Heart left ventricle (tissue), 16 donors: ENCODE measurements around the gene CCDC92B. TPM values are rescaled to one million over a fixed set of nuclear protein-coding genes. Genes with fewer than 3 reads are reported as not detected.

ENCODE experiments used
- ATAC-seq, 4 donors: fragments of 200-7000 bp; cut with Tn5 transposase; one replicate each; pipeline ENCODE4 v1.9.1; 2020 to 2022; ENCODE audit warnings: moderate library complexity in 4 of 4, mild to moderate bottlenecking in 3 of 4, moderate number of reproducible peaks in 1 of 4
- DNase-seq, 5 donors: peaks; one replicate each; pipeline ENCODE4 v3.0.0-alpha.2; 2020
- H3K27ac ChIP-seq, 12 donors: fragments of 200-600 bp; sonication (generic) in 4 of 12; one replicate each; pipeline versions ENCODE4 v1.5.0 to v1.8.0; 2016 to 2022; ENCODE audit warnings: mild to moderate bottlenecking in 2 of 12
- H3K27me3 ChIP-seq, 9 donors: fragments of 200-600 bp; sonication (generic) in 2 of 9; one replicate each; pipeline versions ENCODE4 v1.5.1 to v1.8.0; 2016 to 2022; ENCODE audit warnings: mild to moderate bottlenecking in 3 of 9
- H3K36me3 ChIP-seq, 9 donors: fragments of 200-600 bp; sonication (generic) in 2 of 9; one replicate each; pipeline versions ENCODE4 v1.5.0 to v1.8.0; 2018 to 2022; ENCODE audit warnings: mild to moderate bottlenecking in 2 of 9
- H3K4me1 ChIP-seq, 12 donors: fragments of 200-600 bp; sonication (generic) in 4 of 12; one replicate each; pipeline versions ENCODE4 v1.5.0 to v1.8.0; 2016 to 2022; ENCODE audit warnings: mild to moderate bottlenecking in 3 of 12
- H3K4me3 ChIP-seq, 12 donors: fragments of 200-600 bp; sonication (generic) in 4 of 12; one replicate each; pipeline versions ENCODE4 v1.5.0 to v1.8.0; 2017 to 2022; ENCODE audit warnings: mild to moderate bottlenecking in 9 of 12, moderate library complexity in 4 of 12
- H3K9me3 ChIP-seq, 12 donors: fragments of 200-600 bp; sonication (generic) in 4 of 12; one replicate each; pipeline versions ENCODE4 v1.5.0 to v1.8.0; 2016 to 2022; ENCODE audit warnings: mild to moderate bottlenecking in 1 of 12
- POLR2A ChIP-seq, 2 donors: fragments of 450-650 bp; IDR thresholded peaks; one replicate each; pipeline ENCODE4 v1.6.1; 2017; ENCODE audit warnings: antibody characterized with exemption in 2 of 2, mild to moderate bottlenecking in 2 of 2, moderate library complexity in 2 of 2
- WGBS, 4 donors: extraction: QIAGEN DNeasy Blood & Tissue Kit in 2 of 4; methylation state at CpG; one replicate each; pipeline versions ENCODE4 v1.1.5 to v1.1.7; 2013 to 2018; 5-methylcytosine and 5-hydroxymethylcytosine counted together
- intact Hi-C, 10 donors: fragments of 100-400 bp; cut with DNase I; formaldehyde crosslinking; loops; one replicate each; pipeline versions ENCODE4 v1.11.1 to v1.14.2; 2022
- polyA plus RNA-seq, 2 donors: library from polyadenylated mRNA; stranded (reverse); fragments of 200-250 nt; gene quantifications; one replicate each; pipeline ENCODE4 v1.2.3, GENCODE V29; 2013
- total RNA-seq, 9 donors: library from RNA; depleted of rRNA in 2 of 9; stranded (reverse); fragments of >200 nt in 2 of 9; fragmentation: NEBNext Ultra II Directional in 3 of 9; extraction: Animal tissue kit (Norgen Biotek cat#: 25700) in 3 of 9; gene quantifications; one replicate each; pipeline versions ENCODE4 v1.1.0 to v1.2.4, GENCODE V29; 2016 to 2023
- TF ChIP-seq, protein P1 (sequence below), 12 donors: fragments of 200-600 bp; sonication (generic) in 4 of 12; IDR thresholded peaks; one replicate each; pipeline versions ENCODE4 v1.5.0 to v1.8.0; 2018 to 2022; ENCODE audit warnings: antibody characterized with exemption in 12 of 12, mild to moderate bottlenecking in 5 of 12
- donor health status: ischemic (EF 13 %, LVEDD 7.1; RV severe dilation, severe dysfunction).
- donor health status: healthy with polysubstance abuse.
- donor health status: DM: no; HTN: yes; CAD: no.
- donor health status: DM: no; HTN: no; CAD: no.
- donor health status: ischemic (EF 25% LVEDD 6.9; RV normal size, moderate dysfunction).
- donor health status: ischemic (EF 25% LVEDD 5.7; RV mildly dilated, moderate dysfunction).
- donor health status: healthy.
- donor health status: DM: yes; HTN: yes; CAD: no.
- donor health status: ischemic (EF 35%, LVEDD 5.7; RV mildly dilated, moderate dysfunction).
- donor health status: nonischemic (EF 11% LVEDD 7.7; RV severe dilation, severe dysfunction).
- donor health status: DM: yes; HTN: yes; CAD: no.
- donor health status: PGD.
- donor health status: ischemic (EF 29% LVEDD 5.4; RV normal size, mild dysfunction).
- donor health status: nonischemic (EF 23%, LVEDD 6.1; RV moderate dilation, normal function).

Gene CCDC92B
- total and polyA plus RNA-seq, 11 donors: 0.03 to 0.44 (median 0.18) TPM; not detected in 3

DNA sequence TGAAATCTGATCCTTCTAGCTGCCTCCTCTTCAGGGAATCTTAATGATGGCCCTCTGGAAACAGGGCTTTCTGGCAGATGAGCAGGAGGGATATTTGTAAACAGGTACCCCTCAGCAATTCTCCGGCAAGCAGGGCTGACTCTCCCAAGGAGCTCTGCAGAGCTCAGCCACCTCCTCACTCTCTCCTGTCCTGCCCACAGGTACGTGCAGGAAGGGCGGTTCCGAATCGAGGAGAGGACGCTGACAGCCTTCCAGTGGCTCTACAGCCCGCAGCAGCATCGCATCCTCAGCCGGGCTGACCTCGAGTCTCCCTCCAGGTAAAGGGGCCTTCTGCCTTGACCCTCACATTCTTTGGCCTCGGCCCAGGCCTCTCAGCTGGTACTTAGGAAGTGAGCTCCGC, 20.7 kb upstream of the CCDC92B start:
- no peaks in the 10 kb centered on the region for H3K4me1 ChIP-seq
- intact Hi-C loops: no loop called here
- DNase-seq: no peak

DNA sequence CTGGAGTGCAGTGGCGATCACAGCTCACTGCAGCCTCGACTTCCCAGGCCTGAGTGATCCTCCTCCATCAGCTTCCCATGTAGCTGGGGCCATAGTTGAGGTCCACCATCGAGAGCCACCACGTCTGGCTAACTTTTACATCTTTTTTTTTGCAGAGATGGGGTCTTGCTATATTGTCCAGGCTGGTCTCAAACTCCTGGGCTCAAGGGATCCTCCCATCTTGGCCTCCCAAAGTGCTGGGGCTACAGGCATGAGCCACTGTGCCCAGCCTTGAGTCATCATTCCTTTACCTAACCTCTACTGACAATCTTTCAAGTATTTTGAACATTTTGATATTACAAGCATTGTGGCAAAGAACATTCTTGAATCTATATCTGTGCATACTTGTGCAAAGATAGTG, 9.4 kb upstream of the CCDC92B start:
- Histone ChIP-seq H3K4me1 (peaks cover 0 to 10% (median 0%) of the 10 kb centered on the region in 12 donors), H3K36me3 (no peaks in the 10 kb centered on the region), H3K27ac (no peak overlapping the region), H3K27me3 (peaks cover 8 to 47% (median 17%) of the 10 kb centered on the region in 9 donors), H3K9me3 (no peaks in the 10 kb centered on the region), H3K4me3 (no peak overlapping the region)
- 63 to 71% (median 66%) methylated on average over 4 of the region's 4 CpGs for WGBS, 4 donors
- TF ChIP-seq, protein P1, sequence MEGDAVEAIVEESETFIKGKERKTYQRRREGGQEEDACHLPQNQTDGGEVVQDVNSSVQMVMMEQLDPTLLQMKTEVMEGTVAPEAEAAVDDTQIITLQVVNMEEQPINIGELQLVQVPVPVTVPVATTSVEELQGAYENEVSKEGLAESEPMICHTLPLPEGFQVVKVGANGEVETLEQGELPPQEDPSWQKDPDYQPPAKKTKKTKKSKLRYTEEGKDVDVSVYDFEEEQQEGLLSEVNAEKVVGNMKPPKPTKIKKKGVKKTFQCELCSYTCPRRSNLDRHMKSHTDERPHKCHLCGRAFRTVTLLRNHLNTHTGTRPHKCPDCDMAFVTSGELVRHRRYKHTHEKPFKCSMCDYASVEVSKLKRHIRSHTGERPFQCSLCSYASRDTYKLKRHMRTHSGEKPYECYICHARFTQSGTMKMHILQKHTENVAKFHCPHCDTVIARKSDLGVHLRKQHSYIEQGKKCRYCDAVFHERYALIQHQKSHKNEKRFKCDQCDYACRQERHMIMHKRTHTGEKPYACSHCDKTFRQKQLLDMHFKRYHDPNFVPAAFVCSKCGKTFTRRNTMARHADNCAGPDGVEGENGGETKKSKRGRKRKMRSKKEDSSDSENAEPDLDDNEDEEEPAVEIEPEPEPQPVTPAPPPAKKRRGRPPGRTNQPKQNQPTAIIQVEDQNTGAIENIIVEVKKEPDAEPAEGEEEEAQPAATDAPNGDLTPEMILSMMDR (IDR thresholded peaks at IDR 0.05): no peak
- TF ChIP-seq POLR2A (IDR thresholded peaks at IDR 0.05): no peak
- ATAC-seq (no peak), DNase-seq (no peak)
- intact Hi-C loops: no loop called here

More for the DNA sequence above, 20.7 kb upstream of the CCDC92B start:
- H3K9me3 ChIP-seq: no peaks in the 10 kb centered on the region
- H3K27ac ChIP-seq: no peak overlapping the region
- 60 to 68% (median 63%) methylated on average over 11 to 12 of the region's 12 CpGs for WGBS, 4 donors
- ATAC-seq: no peak
- H3K36me3 ChIP-seq: no peaks in the 10 kb centered on the region
- no peak for TF ChIP-seq POLR2A (IDR thresholded peaks at IDR 0.05)
- TF ChIP-seq, protein P1 (IDR thresholded peaks at IDR 0.05): no peak
- H3K27me3 ChIP-seq: peaks cover 0 to 31% (median 4%) of the 10 kb centered on the region in 9 donors
- H3K4me3 ChIP-seq: no peak overlapping the region

DNA sequence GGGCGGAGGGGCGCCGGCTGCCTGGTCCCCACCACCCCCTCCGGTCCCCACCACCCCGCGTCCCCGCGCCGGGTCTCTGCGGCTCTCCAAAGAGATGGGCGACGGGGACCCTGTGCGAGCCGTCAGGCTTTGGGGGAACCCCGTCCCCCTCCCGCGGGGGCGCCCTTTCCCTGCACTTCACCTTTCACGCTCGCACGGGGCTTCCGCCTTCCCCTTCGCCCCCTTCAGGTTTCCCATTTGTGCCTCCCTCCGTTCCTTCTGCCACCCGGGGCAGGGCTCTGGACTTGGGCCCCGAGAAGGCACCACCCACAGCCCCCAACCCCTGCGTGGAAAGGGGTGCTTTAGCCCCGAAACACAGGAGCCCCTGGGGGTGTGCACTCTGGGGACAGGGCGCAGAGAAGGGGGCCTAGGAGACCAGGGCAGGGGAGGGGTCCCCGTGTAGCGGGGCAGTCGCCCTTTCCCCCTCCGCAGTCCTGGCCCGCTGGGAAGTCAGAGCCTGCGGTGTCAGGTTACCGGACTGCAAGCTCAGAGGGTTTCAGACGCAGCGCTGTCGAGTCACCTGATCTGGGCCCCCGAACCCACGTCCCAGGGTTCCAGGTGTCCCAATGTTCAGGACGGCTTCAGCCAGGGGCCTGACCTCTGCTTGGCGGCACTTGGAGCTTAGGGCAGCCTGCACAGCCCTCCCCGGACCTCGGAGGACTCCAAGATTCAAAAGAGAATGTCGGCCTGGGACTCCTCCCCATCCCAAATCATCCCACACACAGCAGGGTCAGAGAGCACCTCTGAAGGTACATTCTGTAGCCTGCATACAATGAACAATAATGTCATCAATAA, 6.7 kb upstream of the CCDC92B start:
- H3K4me3 ChIP-seq: peak overlapping the region; percentile 5 to 54 (median 35)
- no peak overlapping the region for H3K27ac ChIP-seq
- no peaks in the 10 kb centered on the region for H3K9me3 ChIP-seq
- no peaks in the 10 kb centered on the region for H3K36me3 ChIP-seq
- no peak for TF ChIP-seq POLR2A (IDR thresholded peaks at IDR 0.05)
- TF ChIP-seq, protein P1 (IDR thresholded peaks at IDR 0.05): no peak
- 1 to 3% (median 2%) methylated on average over 8 to 46 of the region's 46 CpGs for WGBS, 4 donors
- DNase-seq (peak in 1 of 5 donors; percentile 55), ATAC-seq (peak in 2 of 4 donors; percentile 46 to 48)
- peaks cover 8 to 53% (median 17%) of the 10 kb centered on the region in 9 donors for H3K27me3 ChIP-seq
- intact Hi-C loops: no loop called here
- H3K4me1 ChIP-seq: peaks cover 0 to 10% (median 0%) of the 10 kb centered on the region in 12 donors

DNA sequence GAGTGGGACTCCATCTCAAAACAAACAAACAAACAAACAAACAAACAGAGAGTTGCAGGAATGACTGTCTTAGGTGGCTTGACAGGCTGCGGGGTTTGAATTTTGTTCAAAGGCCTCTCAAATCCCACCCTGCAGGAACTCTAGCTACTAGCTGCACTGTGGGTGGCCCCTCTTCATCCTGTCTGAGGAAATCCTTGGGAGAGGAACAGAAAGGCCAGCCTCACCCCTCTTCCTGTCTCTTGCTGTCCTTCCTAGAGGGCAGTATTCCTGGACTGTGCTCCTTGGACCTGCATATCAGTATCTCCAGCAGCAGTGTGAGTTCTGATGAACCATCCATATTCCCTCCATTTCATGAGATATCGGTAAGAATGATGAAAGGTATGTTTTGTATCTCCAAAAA, 2.0 kb upstream of the CCDC92B start:
- whole genome bisulfite sequencing, 4 donors: 58 to 71% (median 70%) methylated on average over 2 of the region's 2 CpGs
- Histone ChIP-seq H3K27ac (no peak overlapping the region), H3K4me1 (peaks cover 0 to 21% (median 4%) of the 10 kb centered on the region in 12 donors), H3K36me3 (no peaks in the 10 kb centered on the region), H3K9me3 (no peaks in the 10 kb centered on the region), H3K27me3 (peaks cover 11 to 78% (median 39%) of the 10 kb centered on the region in 9 donors), H3K4me3 (no peak overlapping the region)
- no peak for TF ChIP-seq POLR2A (IDR thresholded peaks at IDR 0.05)
- TF ChIP-seq, protein P1 (IDR thresholded peaks at IDR 0.05): no peak
- DNase-seq (no peak), ATAC-seq (no peak)
- intact Hi-C loops: no loop called here
